GM21528 (cell line): ENCODE results near the gene GALM.
"Not testable (repeated sequence)": the region's sequence is repeated elsewhere in the genome, so short reads cannot be mapped to it uniquely, and the experiment has no call there.

Source experiments
- ATAC-seq: cut with Tn5 transposase; IDR thresholded peaks from one replicate; pipeline ENCODE4 v1.9.1; 2021; ENCODE audit warnings: mild to moderate bottlenecking, moderate library complexity; ENCODE audit not compliant: unreplicated experiment, low FRiP score

Gene GALM

DNA sequence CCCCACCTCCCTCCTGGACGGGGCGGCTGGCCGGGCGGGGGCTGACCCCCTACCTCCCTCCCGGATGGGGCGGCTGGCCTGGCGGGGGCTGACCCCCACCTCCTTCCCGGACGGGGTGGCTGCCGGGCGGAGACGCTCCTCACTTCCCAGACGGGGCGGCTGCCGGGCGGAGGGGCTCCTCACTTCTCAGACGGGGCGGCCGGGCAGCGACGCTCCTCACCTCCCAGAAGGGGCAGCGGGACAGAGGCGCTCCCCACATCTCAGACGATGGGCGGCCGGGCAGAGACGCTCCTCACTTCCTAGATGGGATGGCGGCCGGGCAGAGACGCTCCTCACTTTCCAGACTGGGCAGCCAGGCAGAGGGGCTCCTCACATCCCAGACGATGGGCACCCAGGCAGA, 90.0 kb downstream of the GALM start:
- not testable (repeated sequence) for ATAC-seq

DNA sequence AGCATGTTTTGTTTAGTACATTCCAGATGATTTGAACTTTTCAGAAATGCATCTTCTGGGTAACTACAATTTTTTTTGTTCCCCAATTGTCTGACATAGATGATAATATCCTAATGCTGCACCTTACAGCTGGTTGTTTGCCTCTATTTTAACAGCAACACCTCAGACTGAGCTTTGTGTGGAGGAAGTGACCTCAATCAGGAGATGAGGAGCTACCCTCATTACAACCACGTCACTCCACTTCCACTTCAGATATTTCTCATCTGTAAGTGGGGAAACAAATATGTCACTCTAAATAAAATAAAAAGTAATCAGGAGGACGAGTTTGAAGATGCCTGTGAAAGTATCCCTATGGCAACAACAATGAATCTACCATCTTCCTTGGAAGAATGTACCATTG, 97.3 kb downstream of the GALM start:
- ATAC-seq: no peak

DNA sequence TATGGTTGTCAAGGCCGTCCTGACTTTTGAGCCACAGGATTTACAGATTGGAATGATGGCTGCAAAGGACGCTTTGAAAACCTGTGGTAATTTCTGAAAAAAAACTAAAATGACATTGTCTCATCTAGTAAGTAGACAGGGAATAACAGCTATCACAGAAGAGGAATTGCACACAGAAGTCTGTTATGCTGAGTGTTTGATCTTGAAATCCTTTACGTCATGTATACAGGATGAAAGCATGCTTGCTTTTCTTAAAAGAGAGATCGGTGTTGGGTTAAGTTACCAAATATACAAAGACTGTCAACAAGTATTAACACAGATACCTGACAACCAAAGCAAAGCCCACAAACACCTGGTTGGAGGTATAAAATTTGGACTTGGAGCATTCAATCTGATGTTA, 97.8 kb downstream of the GALM start:
- no peak for ATAC-seq

DNA sequence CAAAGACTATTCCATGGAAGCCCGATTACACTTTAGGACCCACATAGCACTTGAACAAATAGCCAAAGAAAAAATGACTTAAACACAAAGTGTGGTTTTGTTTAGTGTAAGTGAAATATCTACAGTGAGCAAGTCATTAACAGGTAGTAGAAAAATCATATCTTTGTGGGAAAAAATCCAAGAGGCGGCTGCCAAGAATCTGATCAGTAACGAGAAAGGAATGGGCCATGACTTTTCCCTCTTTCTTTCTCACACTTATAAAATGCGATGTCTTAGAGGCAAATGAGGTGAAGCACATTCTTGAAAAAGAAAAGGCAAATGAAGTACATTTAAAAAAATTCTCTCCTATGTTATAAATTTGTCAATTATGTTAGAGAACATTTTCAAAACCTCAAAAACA, 99.2 kb downstream of the GALM start:
- no peak for ATAC-seq

DNA sequence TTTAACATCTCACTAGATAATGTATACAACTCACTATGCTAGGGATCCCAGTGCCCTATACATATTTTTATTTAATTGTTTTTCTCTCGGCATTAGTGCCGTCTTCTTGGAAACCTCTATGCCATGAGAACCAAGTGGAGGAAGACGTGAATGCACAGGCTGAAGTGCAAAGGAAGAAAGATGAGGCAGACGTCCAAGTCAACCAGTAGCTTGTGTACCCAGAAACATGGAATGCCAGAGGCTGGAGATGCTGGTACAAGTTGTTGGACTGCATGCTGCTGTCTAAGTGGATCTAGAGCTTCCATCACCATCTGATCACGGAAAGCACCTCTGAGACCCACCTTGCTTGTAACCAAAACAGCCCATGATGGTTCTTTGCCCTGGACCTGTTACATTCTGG, 99.6 kb downstream of the GALM start:
- ATAC-seq: no peak

DNA sequence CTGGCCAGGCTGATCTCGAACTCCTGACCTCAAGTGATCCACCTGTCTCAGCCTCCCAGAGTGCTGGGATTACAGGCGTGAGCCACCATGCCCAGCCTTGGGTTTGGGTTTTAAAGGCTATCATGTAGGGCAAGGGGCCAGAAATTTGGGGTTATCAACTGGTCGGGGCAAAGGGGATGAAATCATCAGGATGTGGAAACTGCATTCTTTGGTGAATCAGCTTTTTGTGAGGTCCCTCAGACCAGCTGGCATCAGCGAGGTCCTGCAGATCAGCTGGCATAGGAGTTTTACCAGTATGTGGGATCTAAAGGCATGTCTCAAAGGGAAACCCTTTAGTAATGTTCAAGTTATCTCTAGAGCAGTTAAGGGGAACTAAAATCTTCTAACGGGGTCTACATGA, 105.7 kb downstream of the GALM start:
- no peak for ATAC-seq

DNA sequence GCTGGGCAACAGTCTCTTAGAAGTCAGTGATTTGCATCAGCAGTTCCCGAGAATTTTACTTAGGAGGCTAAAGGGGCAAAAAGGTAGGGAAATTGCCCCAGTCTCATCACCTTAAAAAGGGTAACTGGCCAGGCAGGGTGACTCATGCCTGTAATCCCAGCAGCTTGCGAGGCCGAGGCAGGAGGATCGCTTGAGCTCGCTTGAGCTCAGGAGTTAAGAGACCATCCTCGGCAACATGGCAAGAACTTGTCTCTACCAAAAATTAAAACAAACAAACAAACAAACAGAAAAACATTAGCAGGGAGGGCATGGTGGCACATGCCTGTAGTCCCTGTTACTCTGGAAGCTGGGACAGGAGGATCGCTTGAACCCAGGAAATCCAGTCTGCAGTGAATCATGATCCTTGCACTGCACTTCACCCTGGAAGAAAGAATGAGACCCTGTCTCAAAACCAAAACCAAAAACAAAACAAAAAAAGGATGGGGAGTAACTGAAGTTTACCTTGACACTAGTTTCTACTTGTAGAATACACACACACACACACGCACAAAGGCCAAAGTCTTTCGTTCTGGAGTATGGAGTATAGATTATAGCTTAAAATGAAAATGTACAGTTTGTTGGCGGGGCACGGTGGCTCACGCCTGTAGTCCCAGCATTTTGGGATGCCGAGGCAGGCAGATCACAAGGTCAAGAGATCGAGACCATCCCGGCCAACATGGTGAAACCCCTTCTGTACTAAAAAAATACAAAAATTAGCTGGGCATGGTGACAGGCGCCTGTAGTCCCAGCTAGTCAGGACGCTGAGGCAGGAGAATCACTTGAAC, 109.4 kb downstream of the GALM start:
- ATAC-seq: no peak

DNA sequence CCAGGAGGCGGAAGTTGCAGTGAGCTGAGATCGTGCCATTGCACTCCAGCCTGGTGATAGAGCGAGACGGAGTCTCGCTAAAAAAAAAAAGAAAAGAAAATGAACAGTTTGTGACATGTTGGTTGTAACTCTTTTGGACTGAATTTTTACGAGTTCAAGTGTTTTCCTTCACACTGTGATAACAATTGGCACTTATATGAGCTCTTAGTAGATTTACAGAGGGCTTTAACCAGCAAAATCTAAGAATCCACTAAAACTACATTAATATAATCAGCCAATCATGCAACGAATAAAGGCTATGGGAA, 110.0 kb downstream of the GALM start:
- no peak for ATAC-seq

DNA sequence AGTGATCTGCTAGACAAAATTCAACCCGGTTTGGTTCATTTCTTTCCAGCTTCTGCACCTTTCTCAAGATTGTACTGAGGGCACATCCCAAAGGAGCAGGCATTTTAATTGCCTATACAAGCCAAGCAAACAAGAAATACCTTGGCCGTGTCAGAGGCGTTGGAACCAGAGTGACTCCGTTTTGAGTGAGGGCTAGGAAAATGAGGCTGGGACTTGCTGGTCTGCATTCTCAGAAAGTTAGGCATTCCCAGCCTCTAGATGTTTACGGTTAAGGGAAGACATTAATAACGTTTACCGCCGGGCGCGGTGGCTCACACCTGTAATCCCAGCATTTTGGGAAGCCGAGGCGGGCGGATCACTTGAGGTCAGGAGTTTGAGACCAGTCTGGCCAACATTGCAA, 110.6 kb downstream of the GALM start:
- ATAC-seq: no peak

DNA sequence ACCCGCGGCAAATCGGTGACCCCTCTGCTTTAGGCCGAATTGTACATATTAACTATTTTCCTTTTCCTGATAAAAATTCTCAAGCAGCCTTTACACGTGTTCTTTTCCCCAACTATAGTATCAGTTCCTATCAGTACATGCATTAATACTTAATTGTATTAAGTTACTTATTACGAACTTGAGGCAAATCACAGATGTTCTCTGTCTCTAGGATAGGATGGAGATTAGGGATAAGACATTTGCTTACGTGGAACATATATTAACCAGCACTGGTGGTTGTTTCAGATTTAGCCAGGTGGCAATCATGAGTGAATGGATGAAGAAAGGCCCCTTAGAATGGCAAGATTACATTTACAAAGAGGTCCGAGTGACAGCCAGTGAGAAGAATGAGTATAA, 112.8 kb downstream of the GALM start:
- ATAC-seq: no peak

DNA sequence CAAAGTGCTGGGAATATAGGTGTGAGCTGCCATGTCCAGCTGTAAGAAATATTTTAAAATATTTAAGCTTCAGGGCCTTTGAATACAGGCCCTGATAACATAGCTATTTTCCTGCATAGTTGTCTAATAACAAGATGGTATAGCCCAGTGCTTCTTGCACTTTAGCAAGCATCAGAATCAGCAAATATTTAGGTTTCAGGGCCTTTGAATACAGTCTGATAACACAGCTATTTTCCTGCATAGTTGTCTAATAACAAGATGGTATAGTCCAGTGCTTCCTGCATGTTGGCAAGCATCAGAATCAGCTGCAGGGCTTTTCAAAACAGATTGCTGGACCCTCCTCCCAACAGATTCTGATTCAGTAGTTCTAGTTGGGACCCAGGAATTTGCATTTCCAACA, 117.7 kb downstream of the GALM start:
- no peak for ATAC-seq
